GM18520 (cell line): Measurements from ENCODE around the gene CXCR3.
"Not testable (repeated sequence)": the region's sequence is repeated elsewhere in the genome, so short reads cannot be mapped to it uniquely, and the experiment has no call there.

ENCODE experiments used
- ATAC-seq: cut with Tn5 transposase; IDR thresholded peaks from one replicate; pipeline ENCODE4 v1.9.1; 2021; ENCODE audit not compliant: unreplicated experiment

Gene CXCR3

DNA sequence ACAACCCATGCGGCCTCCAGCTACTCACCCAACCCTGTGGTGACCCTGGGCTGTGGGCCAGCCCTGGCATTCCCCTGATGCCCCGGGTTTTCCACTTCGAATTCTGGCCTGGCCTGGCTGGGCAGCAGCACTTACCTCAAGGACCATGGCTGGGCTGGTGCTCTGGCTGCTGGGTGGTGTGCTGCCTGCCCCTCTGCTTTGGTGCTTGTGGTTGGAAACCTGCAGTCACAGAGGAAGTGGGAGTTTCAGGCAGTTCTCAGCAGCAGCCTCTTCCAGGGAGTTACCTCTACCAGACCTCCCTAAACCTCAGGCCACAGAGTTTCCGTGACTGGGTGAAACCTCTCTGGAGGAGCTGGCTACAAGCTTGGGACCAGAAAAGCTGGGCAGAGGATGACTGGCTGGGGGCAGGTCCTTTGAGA is at the start of gene CXCR3:
TSS of gene CXCR3 (minus strand) at position 209 of the 419 bp plus-strand sequence. CDS start at position 147, 62 bp downstream.
- ATAC-seq: peak; percentile 28

DNA sequence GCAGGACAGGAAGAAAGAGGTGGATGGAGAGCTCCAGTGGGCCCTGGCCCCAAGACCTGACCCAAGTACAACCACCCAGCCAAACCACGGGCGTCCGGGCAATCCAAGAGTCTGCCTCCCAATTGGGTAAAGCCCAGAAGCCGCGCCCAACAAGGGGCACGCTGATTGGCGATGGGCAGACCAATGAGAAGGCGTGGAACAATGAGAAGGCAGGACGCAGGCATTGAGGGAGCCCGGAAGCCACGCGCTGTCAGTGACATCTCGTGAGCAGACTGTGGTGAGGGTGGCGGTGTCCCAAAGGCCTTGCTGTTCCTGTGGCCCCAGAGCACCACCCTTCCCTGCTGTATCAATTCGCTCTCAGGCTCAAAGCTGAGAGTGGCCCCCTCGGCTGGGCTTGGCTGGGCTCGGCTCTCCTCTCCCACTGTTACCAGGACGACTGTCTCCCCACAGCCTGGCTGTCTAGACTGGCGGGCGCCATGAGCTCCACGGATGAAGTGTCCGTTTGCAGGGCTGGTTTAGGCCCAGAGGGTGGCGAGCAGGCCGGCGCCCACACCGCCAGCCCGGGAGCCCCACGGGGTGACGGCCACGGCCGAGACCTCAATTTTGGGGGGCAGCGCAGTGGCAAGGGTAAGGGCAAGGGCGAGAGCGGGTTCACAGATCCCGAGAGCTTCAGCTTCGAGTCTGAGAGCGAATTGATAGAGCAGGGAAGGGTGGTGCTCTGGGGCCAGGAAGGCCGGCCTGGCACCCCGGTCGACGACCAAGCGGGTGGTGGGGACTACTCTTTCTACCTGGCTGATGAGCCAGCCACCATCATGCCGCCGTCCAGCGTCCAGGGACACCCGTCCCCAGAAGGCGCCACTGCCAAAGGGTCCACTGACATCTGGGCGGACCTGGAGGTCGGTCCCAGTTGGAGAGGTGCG is 49.3 kb upstream of the CXCR3 start, which contains the start of gene LOC101059915:
TSS of gene LOC101059915 (plus strand) at position 219 of the 920 bp plus-strand sequence.
- ATAC-seq: no peak

DNA sequence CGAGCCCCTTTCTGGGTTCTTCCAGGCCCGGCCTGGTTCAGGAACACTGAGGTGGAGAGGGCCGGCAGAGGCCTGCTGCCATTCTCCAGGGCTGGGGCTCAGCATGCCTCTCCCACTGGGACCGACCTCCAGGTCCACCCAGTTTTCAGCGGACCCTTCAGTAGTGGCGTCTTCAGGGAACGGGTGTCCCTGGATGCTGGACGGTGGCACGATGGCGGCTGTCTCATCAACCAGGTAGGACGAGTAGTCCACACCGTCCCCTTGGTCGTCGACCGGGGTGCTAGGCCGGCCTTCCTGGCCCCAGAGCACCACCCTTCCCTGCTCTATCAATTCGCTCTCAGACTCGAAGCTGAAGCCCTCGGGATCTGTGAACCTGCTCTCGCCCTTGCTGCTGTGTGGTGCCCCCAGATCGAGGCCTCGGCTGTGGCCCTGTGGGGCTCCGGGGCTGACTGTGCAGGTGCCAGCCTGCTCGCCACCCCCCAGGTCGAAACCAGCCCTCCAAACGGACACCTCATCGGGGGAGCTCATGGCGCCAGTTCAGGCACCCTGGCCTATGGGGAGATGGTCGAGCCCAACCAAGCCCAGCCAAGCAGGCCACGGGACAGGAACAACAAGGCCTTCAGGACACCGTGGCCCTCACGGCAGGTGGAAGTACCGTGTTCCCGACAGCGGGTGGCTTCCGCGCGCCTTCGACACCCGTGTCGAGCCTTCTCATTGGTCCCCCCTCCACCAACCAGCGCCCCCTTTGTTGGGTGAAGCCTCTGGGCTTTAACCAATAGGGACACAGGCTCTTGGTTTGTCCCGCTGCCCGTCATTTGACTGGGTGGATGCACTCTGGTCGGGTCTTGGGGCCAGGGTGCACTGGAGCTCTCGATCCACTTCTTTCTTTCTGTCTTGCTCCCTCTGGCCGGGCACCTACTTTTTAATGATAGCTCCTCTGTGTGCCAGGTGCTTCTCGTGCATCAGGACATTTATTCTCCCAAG is 48.2 kb upstream of the CXCR3 start:
- ATAC-seq: no peak

DNA sequence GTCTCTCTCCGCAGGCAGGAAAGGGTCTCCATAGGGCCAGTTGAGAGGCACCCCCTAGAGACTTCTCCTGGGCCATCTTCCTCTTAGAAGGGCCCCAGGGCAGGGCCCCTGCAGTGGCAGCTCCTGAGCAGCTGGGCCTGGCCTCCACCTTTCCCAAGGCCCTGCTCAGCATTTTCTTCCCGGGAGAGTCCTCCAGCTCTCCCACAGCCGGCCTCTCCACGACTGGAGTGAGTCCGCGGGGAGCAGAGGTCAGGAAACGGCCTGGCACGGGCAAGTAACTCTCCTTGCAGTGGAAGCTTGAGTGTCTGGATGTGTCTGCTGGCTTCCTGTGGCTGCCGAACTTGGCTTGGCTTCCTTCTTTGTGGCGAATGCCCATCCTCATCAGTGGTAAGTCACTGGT is 47.4 kb upstream of the CXCR3 start:
- no peak for ATAC-seq

- ATAC-seq: no peak
Observed at GRCh38 chrX:71664889-71665491, 46.7 kb upstream of the CXCR3 start.

GRCh38 chrX:71664202-71664601 is 45.9 kb upstream of the CXCR3 start:
- not testable (repeated sequence) for ATAC-seq

DNA sequence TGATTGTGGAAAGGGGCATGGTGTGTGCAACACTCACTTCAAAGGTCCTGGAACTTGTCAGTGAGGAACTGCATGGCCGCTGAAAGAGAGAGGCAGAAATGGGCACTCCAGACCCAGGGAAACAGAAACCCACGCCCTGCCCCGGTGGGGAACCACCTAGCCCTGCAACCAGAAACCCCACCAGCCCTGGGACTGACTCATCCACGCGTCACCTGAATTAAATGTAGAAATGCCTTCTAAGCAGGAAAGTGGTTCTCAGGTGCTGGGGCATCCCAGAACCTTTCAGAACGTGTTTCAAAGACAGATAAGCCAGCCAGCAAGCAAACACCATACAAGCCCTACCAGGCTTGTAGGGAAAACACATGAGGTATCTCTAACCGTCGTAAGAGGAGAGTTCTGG is 44.9 kb upstream of the CXCR3 start:
- ATAC-seq: not testable (repeated sequence)

DNA sequence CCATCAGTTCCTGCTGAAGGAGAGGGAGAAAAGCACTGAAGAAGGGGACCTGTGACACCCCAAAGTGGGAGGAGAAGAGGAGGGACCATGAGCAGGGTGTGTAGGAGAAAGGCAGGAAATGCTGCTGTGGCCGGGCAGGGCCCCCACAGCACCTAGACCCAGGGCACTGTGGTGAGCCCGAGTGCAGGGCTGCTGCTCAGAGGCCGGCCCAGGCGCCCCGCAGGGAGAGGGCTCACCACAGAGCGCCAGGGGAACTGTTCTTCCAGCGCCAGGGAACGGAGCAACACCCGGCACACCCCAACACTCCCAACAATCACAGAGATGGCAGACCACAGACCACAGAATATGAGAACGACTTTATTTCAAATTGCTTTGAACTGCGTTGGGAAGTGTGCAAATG is 44.3 kb upstream of the CXCR3 start:
- not testable (repeated sequence) for ATAC-seq

DNA sequence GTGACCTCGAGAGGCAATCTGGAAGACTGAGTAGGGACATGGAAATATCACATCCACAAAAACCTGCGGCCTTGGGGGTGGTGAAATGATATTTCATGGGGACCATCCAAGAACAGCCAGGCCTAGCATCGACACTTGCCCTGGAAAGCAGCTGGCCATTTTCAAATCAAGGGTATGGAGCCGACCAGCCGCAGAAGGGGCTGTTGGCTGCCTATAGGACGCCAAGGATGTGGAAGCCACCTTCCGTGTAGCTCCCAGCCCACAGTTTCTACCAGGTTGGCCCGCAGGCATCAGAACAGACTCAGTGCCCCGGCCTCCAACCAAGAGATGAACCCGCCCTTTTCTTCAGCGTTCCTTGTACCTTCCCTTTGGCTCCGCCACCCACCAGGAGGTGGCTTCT is 43.6 kb upstream of the CXCR3 start:
- no peak for ATAC-seq

DNA sequence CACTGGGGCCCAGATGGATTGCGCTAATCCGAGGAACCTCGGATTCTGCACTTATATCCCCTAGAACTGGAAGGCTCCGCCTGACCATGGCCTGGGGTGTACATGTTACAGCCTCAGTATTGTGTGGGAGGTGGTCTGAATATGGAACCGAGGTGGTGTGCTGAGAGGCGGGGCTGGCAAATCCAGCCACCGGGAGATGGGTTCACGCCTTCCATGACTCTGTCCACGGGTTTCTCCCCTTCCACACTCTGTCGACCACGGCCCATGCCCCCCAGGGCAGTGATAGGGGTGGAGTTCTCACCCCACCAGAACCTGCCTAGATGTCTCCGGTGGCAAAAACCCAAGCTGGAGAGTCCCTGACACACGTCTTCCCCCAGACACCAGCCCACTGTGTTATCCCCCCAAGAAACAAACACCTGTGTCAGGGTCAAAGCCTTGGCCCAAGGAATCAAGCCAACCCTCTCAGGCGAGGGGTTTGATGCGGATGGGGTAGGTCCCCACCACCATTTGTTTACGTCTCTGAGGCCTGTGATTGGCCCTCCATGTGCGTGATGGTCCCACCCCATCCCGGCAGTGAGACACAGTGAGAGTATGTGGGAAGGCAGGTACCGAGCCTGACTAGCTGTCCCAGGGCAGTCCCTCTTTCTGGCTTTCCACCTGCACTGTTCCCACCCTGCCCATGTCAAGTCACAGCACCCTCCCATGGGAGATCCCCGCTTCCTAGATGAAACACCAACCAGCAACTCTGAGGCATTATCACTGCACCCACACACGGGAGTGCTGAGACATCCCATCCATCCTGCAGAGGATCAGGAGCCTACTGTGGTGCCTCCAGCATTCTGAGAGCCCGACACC is 42.5 kb upstream of the CXCR3 start:
- no peak for ATAC-seq

GRCh38 chrX:71659959-71660358 is 41.6 kb upstream of the CXCR3 start:
- no peak for ATAC-seq

- no peak for ATAC-seq
Observed at GRCh38 chrX:71659342-71659741, 41.0 kb upstream of the CXCR3 start.

DNA sequence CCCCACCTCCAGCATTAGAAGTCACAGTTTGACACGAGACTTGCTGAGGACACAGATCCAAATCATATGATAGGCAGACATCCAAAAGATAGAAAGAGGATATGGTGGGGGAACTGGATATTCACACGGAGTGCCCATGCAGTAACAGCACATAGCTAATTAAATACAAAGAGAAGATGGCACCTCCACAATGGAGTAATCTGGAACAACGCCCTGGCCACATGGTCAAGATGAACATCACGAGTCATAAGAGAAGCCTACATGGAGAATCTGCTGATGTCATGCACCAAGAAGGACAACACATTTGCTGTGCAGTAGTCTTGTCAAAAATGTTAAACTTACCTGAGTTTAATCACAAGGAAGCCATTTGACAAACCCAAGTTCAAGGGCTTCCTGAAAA is 39.0 kb upstream of the CXCR3 start:
- no peak for ATAC-seq

GRCh38 chrX:71653344-71653743 is 35.0 kb upstream of the CXCR3 start:
- ATAC-seq: no peak

DNA sequence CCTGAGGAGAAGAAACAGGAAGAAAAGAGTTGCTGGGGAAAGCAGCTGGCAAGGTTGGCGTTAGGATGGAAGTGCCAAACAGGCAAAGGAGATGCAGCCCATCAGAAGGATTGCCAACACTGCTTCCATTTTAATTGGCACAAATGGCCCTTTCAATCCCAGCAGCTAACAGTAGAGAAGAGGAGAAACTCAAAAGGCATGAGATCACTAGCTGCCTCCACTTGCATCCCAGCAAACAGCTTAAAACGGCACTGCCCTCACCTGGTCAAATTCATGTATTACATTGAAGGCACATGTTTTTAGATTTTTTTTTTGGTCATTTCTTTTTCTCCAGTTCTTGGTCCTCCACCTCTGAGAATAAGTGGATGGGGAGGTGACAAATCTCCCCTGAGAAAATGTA is 34.1 kb upstream of the CXCR3 start:
- no peak for ATAC-seq

GRCh38 chrX:71650333-71650969 is 32.1 kb upstream of the CXCR3 start:
- peak; percentile 83 for ATAC-seq

GRCh38 chrX:71644406-71644805 is 26.1 kb upstream of the CXCR3 start:
- not testable (repeated sequence) for ATAC-seq

GRCh38 chrX:71640002-71640401 is 21.7 kb upstream of the CXCR3 start:
- ATAC-seq: no peak

- no peak for ATAC-seq
Observed at GRCh38 chrX:71638409-71638808, 20.1 kb upstream of the CXCR3 start.

DNA sequence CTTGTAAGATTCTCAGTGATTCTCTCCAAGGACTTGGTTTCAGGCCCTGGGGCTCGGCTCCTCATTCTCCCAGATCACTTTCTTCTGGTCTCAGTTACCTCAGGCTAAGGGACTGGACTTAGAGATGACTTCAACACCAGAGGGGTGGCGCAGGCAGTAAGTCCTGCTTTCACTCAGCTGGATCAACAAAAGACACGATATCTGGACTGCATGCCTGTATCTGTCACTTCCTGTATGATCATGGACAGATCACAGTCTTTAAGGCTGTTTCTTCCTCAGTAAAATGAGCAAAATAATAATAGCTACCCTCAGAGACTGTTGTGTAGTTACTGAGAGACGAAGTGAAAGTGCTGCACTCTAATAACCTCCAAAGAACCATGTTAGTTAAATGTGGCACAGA is 19.5 kb upstream of the CXCR3 start:
- no peak for ATAC-seq
